Retinal pigment epithelial cell (primary cell): Measurements from ENCODE around the gene TIGD1.

ENCODE experiments used
- DNase-seq: peaks from one replicate; pipeline ENCODE4 v3.0.0-alpha.2; 2010; ENCODE audit warnings: low read depth
- H3K4me3 ChIP-seq: 2 replicates; pipeline ENCODE4 v1.5.1; 2011; ENCODE audit warnings: mild to moderate bottlenecking, low read length, control low read depth, moderate library complexity
- CTCF ChIP-seq: conservative IDR thresholded peaks from 2 replicates; pipeline ENCODE4 v1.5.1; 2011; ENCODE audit warnings: low read depth, low read length, control low read depth, inconsistent platforms

TIGD1 gene

DNA sequence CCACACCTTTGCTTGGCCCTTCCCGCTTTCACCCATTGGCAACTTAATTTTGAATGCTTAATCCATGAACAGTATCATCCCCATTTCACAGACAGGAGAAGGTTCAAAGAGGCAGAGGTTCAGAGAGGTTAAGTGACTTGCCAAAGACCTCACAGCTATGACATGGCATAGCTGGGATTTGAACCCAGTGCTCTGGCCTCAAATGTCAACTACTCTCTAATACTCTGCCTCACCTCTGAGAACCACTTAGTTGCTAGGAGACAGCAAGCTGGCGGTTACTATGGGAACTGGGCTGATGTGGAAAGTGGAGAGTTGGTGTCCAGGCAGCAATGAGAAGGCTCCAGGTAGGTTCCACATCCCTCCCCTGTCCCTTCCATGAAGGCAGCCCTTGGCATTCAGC, 45.9 kb downstream of the TIGD1 start:
- no peak overlapping the region for H3K4me3 ChIP-seq
- TF ChIP-seq CTCF = no peak
- no peak for DNase-seq

DNA sequence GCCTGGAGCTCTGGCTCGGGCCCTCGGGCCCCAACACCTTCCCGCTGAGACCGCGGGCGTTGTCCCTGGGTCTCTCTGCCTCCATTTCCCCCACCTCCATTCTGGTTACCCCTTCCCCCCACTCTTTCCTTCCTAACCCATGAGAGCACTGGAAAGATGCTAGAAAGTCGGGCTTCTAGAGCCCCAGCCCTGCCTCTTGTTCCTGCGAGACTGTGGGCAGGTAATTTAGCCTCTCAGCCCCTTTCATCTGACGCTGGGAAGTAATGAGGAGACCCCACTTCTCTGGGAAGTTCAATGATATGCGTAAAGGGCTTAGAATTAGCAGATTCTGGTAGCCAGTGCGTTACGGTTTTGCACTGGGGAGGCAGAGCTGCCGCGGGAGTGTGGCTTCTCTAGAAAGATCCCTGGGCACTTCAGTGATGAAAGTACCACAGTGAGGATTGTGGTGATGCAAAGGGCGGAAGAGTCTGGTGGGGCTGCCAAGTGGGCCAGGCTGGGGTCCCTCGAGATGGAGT, 46.5 kb downstream of the TIGD1 start:
- no peak for TF ChIP-seq CTCF
- H3K4me3 ChIP-seq = no peak overlapping the region
- DNase-seq = no peak

DNA sequence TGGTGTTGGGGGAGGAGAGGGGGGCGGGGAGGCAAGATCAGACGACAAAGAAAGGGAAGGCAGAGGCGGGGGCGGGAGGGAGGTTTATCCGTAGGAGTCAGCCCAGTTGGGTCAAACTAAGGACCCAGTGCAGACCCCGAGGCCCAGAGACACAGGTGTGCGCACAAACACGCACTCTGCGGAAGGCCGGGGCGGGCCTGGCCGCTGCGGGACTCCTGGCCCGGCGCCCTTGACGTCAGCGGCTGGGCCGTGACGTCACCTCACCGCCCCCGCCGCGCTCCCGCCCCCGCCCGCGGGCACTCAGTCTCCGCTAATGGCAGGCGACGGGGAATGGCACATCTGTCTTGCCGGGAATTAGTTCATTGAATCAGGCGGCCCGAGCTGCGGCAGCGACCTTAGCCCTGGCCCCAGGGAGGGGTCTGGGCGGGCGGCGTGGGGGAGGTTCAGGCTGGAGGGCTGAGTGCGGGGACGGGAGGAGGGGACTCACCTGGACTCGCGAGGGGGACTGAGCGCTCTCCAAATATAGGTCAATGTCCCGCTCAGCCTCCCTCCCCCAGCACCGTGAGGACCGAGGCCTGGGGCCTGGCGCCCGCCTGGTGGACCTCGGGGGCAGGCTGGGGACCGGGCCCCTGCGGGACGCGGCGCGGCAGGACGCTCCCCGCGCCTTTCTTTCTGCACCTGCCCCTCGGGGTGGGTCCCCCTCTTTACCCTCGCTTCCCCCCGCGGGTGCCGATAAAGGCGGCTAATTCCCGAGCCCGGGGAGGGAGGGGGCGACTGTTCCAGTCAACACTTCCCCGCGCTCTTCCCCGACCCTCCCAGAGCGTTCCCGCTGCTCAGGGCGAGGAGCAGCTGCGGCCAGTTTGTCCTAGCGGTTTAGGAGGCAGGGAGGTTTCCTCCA, 47.2 kb downstream of the TIGD1 start:
- peak; percentile 2 for DNase-seq
- peak overlapping the region; percentile 24 for H3K4me3 ChIP-seq
- no peak for TF ChIP-seq CTCF

GRCh38 chr2:232502511-232502910, 47.8 kb downstream of the TIGD1 start:
- DNase-seq = no peak
- TF ChIP-seq CTCF = no peak
- no peak overlapping the region for H3K4me3 ChIP-seq

- DNase-seq = no peak
- no peak overlapping the region for H3K4me3 ChIP-seq
- no peak for TF ChIP-seq CTCF
Measured at GRCh38 chr2:232501794-232502390, 48.5 kb downstream of the TIGD1 start.

GRCh38 chr2:232501331-232501771, 49.0 kb downstream of the TIGD1 start:
- TF ChIP-seq CTCF = no peak
- no peak overlapping the region for H3K4me3 ChIP-seq

More at GRCh38 chr2:232501331-232501771, 49.0 kb downstream of the TIGD1 start:
- no peak for DNase-seq
